Measurements from ENCODE around the gene RPL39L. TPM values are rescaled to one million over a fixed set of nuclear protein-coding genes. Genes with fewer than 3 reads are reported as not detected.

The RPL39L gene
- total and polyA plus RNA-seq, 10 of the 15 experiments (the other 5 are each of a cell fraction or from before 2014, with no cell fraction given) = 12.5 to 67.8 (median 31.3) TPM

GRCh38 chr3:187105700-187106099 lies 33.6 kb downstream of the RPL39L start:
- Histone ChIP-seq H4K20me1 (ENCODE audit: control insufficient read depth, insufficient read depth) (no peaks in the 10 kb centered on the region), H3K4me1 (ENCODE audit: control insufficient read depth, insufficient read depth, low read length) (peaks cover 9% of the 10 kb centered on the region; the same call in 1 of the 2 replicates), H3K4me2 (ENCODE audit: control insufficient read depth, insufficient read depth) (no peak overlapping the region), H3K36me3 (ENCODE audit: control insufficient read depth in 2 of 2, insufficient read depth in 2 of 2, low read length in 1 of 2) (no peaks in the 10 kb centered on the region), H3K27me3 (replicated peaks in 1 of 2; ENCODE audit: control insufficient read depth in 2 of 2, insufficient read depth in 2 of 2, low read length in 1 of 2) (no peaks in the 10 kb centered on the region), H2AFZ (ENCODE audit: control insufficient read depth, low read depth, low read length) (no peak overlapping the region), H3K27ac (ENCODE audit: control insufficient read depth, insufficient read depth) (no peak overlapping the region), H3K4me3 (no peak overlapping the region), H3K9ac (ENCODE audit: control insufficient read depth, insufficient read depth, low read length) (no peak overlapping the region), H3K79me2 (ENCODE audit: control insufficient read depth, insufficient read depth, low read length) (no peaks in the 10 kb centered on the region), H3K9me3 (replicated peaks; ENCODE audit: control insufficient read depth, insufficient read depth, low read length) (no peaks in the 10 kb centered on the region)
- ChIA-PET CTCF (interaction anchor here (1.1 to 2.7 kb wide), 6 partner anchors 9 to 256 kb away, joined by 3 to 14 read pairs (median 6); no protein-coding TSS in a partner anchor), POLR2A (interaction anchor here (0.6 kb wide), 1 partner anchor 32 kb away, joined by 3 read pairs; no protein-coding TSS in a partner anchor), RAD21 (ENCODE audit: unreplicated experiment) (interaction anchor here (1.3 to 1.5 kb wide), 2 partner anchors 44 to 59 kb away, joined by 3 read pairs; no protein-coding TSS in a partner anchor), SMC1A (ENCODE audit: uncharacterized antibody, unreplicated experiment) (interaction anchor here (0.9 to 1.5 kb wide), 2 partner anchors 9 to 45 kb away, joined by 5 read pairs; no protein-coding TSS in a partner anchor)
- no peak for DNase-seq (ENCODE audit: low read depth, low spot score)
- in situ Hi-C loops (cut with MboI) (no loop called here), intact Hi-C loops (cut with micrococcal nuclease; ENCODE audit: unreplicated experiment) (no loop called here)
- WGBS (ENCODE audit: insufficient coverage, insufficient replicate concordance, low lambda C conversion rate, missing lambda C conversion rate) = 56% methylated on average over 3 of the region's 3 CpGs
- FAIRE-seq = no peak
- ATAC-seq = no peak
- BruUV-seq (replicated peaks) = no TSS peak
- no peak for TF ChIP-seq IRF3 (IDR thresholded peaks at IDR 0.05)
- TF ChIP-seq CHD2 (IDR thresholded peaks at IDR 0.05; ENCODE audit: borderline replicate concordance, low read depth, low read length) = no peak
- no peak for TF ChIP-seq RELB (IDR thresholded peaks at IDR 0.05; ENCODE audit: low read depth)
- TF ChIP-seq IRF4 (IDR thresholded peaks at IDR 0.05; ENCODE audit: low read depth, low read length) = no peak
- TF ChIP-seq ATF7 (IDR thresholded peaks at IDR 0.05; ENCODE audit: low read depth) = no peak
- TF ChIP-seq MTA2 (IDR thresholded peaks at IDR 0.05; ENCODE audit: low read depth) = no peak
- no peak for TF ChIP-seq BACH1 (IDR thresholded peaks at IDR 0.05; ENCODE audit: borderline replicate concordance)
- TF ChIP-seq CREB1 (IDR thresholded peaks at IDR 0.05; ENCODE audit: low read depth) = no peak
- TF ChIP-seq ATF3 (IDR thresholded peaks at IDR 0.05; ENCODE audit: borderline replicate concordance, extremely low read depth, low read depth, low read length) = no peak
- no peak for TF ChIP-seq TAF1 (IDR thresholded peaks at IDR 0.05; ENCODE audit: borderline replicate concordance, low read depth, low read length)

Measured in GM12878 (cell line).